IPS-18a (cell line): ENCODE measurements around the gene GMCL1.
"Not testable (repeated sequence)": the region's sequence is repeated elsewhere in the genome, so short reads cannot be mapped to it uniquely, and the experiment has no call there.

Experiments used
- H3K27ac ChIP-seq: one replicate; pipeline ENCODE4 v1.5.1; 2013; ENCODE audit warnings: low read length
- H3K27me3 ChIP-seq: one replicate; pipeline ENCODE4 v1.6.1; 2013; ENCODE audit warnings: mild to moderate bottlenecking, low read length; ENCODE audit not compliant: control insufficient read depth, insufficient read depth
- H3K36me3 ChIP-seq: one replicate; pipeline ENCODE4 v1.6.1; 2013; ENCODE audit warnings: low read depth, low read length; ENCODE audit not compliant: control insufficient read depth
- H3K4me1 ChIP-seq: one replicate; pipeline ENCODE4 v1.6.1; 2013; ENCODE audit warnings: low read depth, low read length; ENCODE audit not compliant: control insufficient read depth
- H3K4me3 ChIP-seq: one replicate; pipeline ENCODE4 v1.5.1; 2013; ENCODE audit warnings: low read length
- H3K9ac ChIP-seq: one replicate; pipeline ENCODE4 v1.6.1; 2013; ENCODE audit warnings: mild to moderate bottlenecking, low read length, moderate library complexity
- H3K9me3 ChIP-seq: one replicate; pipeline ENCODE4 v1.6.1; 2013; ENCODE audit warnings: low read depth, low read length; ENCODE audit not compliant: control insufficient read depth

The GMCL1 gene

GRCh38 chr2:69796174-69796573 lies 33.3 kb upstream of the GMCL1 start:
- Histone ChIP-seq H3K27ac (no peak overlapping the region), H3K4me1 (peaks cover 22% of the 10 kb centered on the region)

GRCh38 chr2:69797235-69797634 lies 32.2 kb upstream of the GMCL1 start:
- Histone ChIP-seq H3K9ac (no peak overlapping the region), H3K9me3 (no peaks in the 10 kb centered on the region), H3K4me1 (peaks cover 17% of the 10 kb centered on the region), H3K27me3 (no peaks in the 10 kb centered on the region), H3K36me3 (no peaks in the 10 kb centered on the region), H3K27ac (no peak overlapping the region), H3K4me3 (no peak overlapping the region)

More at GRCh38 chr2:69796174-69796573, 33.3 kb upstream of the GMCL1 start:
- Histone ChIP-seq H3K36me3 (no peaks in the 10 kb centered on the region), H3K27me3 (no peaks in the 10 kb centered on the region), H3K4me3 (no peak overlapping the region), H3K9ac (no peak overlapping the region), H3K9me3 (no peaks in the 10 kb centered on the region)

GRCh38 chr2:69797836-69798289 lies 31.6 kb upstream of the GMCL1 start:
- H3K9ac ChIP-seq, result no peak overlapping the region

GRCh38 chr2:69798290-69798908 lies 31.1 kb upstream of the GMCL1 start:
- H3K9ac ChIP-seq, result no peak overlapping the region
- peaks cover 17% of the 10 kb centered on the region for H3K4me1 ChIP-seq
- H3K9me3 ChIP-seq, result no peaks in the 10 kb centered on the region
- H3K36me3 ChIP-seq, result no peaks in the 10 kb centered on the region
- no peak overlapping the region for H3K27ac ChIP-seq
- H3K27me3 ChIP-seq, result no peaks in the 10 kb centered on the region
- no peak overlapping the region for H3K4me3 ChIP-seq

More at GRCh38 chr2:69797836-69798289, 31.6 kb upstream of the GMCL1 start:
- H3K9me3 ChIP-seq, result no peaks in the 10 kb centered on the region
- H3K27ac ChIP-seq, result no peak overlapping the region
- no peak overlapping the region for H3K4me3 ChIP-seq
- no peaks in the 10 kb centered on the region for H3K27me3 ChIP-seq
- H3K36me3 ChIP-seq, result no peaks in the 10 kb centered on the region
- H3K4me1 ChIP-seq, result peaks cover 17% of the 10 kb centered on the region

- no peaks in the 10 kb centered on the region for H3K36me3 ChIP-seq
- H3K27ac ChIP-seq, result no peak overlapping the region
- H3K4me3 ChIP-seq, result no peak overlapping the region
- peaks cover 17% of the 10 kb centered on the region for H3K4me1 ChIP-seq
- H3K9ac ChIP-seq, result no peak overlapping the region
- H3K9me3 ChIP-seq, result no peaks in the 10 kb centered on the region
- no peaks in the 10 kb centered on the region for H3K27me3 ChIP-seq
These were observed 30.4 kb upstream of the GMCL1 start for GRCh38 chr2:69798909-69799526.

GRCh38 chr2:69801745-69802290 lies 27.6 kb upstream of the GMCL1 start:
- Histone ChIP-seq H3K9ac (no peak overlapping the region), H3K4me3 (no peak overlapping the region), H3K36me3 (no peaks in the 10 kb centered on the region), H3K9me3 (no peaks in the 10 kb centered on the region), H3K4me1 (peaks cover 17% of the 10 kb centered on the region), H3K27me3 (no peaks in the 10 kb centered on the region), H3K27ac (no peak overlapping the region)

- peaks cover 15% of the 10 kb centered on the region for H3K4me1 ChIP-seq
- H3K27me3 ChIP-seq, H3K9ac ChIP-seq, H3K4me3 ChIP-seq, H3K27ac ChIP-seq, H3K9me3 ChIP-seq, H3K36me3 ChIP-seq: not testable (repeated sequence)
These were observed 26.6 kb upstream of the GMCL1 start for GRCh38 chr2:69802781-69803367.

GRCh38 chr2:69804416-69804815 lies 25.0 kb upstream of the GMCL1 start:
- Histone ChIP-seq H3K4me3 (no peak overlapping the region), H3K36me3 (no peaks in the 10 kb centered on the region), H3K27ac (no peak overlapping the region), H3K4me1 (peaks cover under 1% of the 10 kb centered on the region), H3K9ac (no peak overlapping the region), H3K9me3 (no peaks in the 10 kb centered on the region), H3K27me3 (no peaks in the 10 kb centered on the region)

- no peaks in the 10 kb centered on the region for H3K36me3 ChIP-seq
- H3K4me3 ChIP-seq, result no peak overlapping the region
- no peak overlapping the region for H3K27ac ChIP-seq
- no peaks in the 10 kb centered on the region for H3K9me3 ChIP-seq
- no peaks in the 10 kb centered on the region for H3K4me1 ChIP-seq
- H3K27me3 ChIP-seq, result no peaks in the 10 kb centered on the region
- no peak overlapping the region for H3K9ac ChIP-seq
These were observed 23.6 kb upstream of the GMCL1 start for GRCh38 chr2:69805887-69806286.

GRCh38 chr2:69807821-69808540 lies 21.5 kb upstream of the GMCL1 start:
- no peaks in the 10 kb centered on the region for H3K27me3 ChIP-seq
- no peak overlapping the region for H3K4me3 ChIP-seq
- no peaks in the 10 kb centered on the region for H3K4me1 ChIP-seq
- H3K36me3 ChIP-seq, result no peaks in the 10 kb centered on the region
- no peaks in the 10 kb centered on the region for H3K9me3 ChIP-seq
- H3K9ac ChIP-seq, result no peak overlapping the region
- H3K27ac ChIP-seq, result no peak overlapping the region

- H3K4me1 ChIP-seq, result no peaks in the 10 kb centered on the region
- no peak overlapping the region for H3K27ac ChIP-seq
- no peak overlapping the region for H3K4me3 ChIP-seq
- H3K27me3 ChIP-seq, result no peaks in the 10 kb centered on the region
- no peak overlapping the region for H3K9ac ChIP-seq
- H3K36me3 ChIP-seq, result no peaks in the 10 kb centered on the region
- H3K9me3 ChIP-seq, result no peaks in the 10 kb centered on the region
These were observed 18.9 kb upstream of the GMCL1 start for GRCh38 chr2:69810550-69810949.
